HG02943 (cell line): ENCODE measurements around the gene ZNF606.
A peak's percentile ranks its signal among the peaks of the same experiment; 100 is the strongest.
"Not testable (repeated sequence)": the region's sequence is repeated elsewhere in the genome, so short reads cannot be mapped to it uniquely, and the experiment has no call there.

ENCODE experiments used
- ATAC-seq: cut with Tn5 transposase; IDR thresholded peaks from one replicate; pipeline ENCODE4 v1.9.1; 2021; ENCODE audit warnings: mild to moderate bottlenecking, low read depth, moderate library complexity; ENCODE audit not compliant: unreplicated experiment

ZNF606 gene

GRCh38 chr19:58014141-58014540 is 11.5 kb upstream of the ZNF606 start:
- no peak for ATAC-seq

DNA sequence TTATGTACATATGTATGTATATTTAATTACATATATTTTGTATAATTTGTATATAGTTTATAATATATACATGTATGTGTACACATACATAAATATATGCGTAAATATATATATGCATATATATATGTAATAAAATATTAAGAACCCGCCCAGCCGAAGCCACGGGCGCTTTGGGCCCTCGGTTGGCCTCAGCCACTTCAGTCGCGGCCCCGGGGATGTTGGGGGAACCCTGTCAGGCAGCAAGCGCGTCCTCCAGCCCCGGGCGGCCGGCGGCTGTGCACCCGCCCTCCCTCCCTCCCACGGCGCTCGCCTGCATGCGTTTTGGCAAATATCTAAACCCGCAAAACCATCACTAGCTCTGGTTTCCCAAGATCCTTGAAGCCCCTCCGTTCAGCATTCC is 7.9 kb upstream of the ZNF606 start:
- no peak for ATAC-seq

GRCh38 chr19:58009666-58010301 is 7.2 kb upstream of the ZNF606 start:
- no peak for ATAC-seq

GRCh38 chr19:58009301-58009665 is 6.7 kb upstream of the ZNF606 start:
- no peak for ATAC-seq

DNA sequence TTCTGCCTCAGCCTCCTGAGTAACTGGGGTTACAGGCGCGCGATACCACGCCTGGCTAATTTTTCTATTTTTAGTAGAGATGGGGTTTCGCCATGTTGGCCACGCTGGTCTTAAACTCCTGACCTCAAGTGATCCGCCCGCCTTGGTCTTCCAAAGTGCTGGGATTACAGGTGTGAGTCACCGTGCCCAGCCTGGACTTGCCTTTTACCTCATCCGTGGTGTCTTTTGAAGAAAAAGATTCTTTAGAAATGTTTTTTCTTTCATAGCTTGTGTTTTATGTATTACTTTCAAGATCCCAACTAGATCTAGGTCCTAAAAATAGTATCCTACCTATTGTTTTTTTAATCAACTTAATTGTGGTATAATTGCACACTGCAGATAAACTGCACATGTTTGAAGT is 6.3 kb upstream of the ZNF606 start:
- ATAC-seq: not testable (repeated sequence)

GRCh38 chr19:58007285-58007684 is 4.7 kb upstream of the ZNF606 start:
- ATAC-seq: no peak

- no peak for ATAC-seq
These were observed 681 bp upstream of the ZNF606 start for GRCh38 chr19:58003174-58003828.

DNA sequence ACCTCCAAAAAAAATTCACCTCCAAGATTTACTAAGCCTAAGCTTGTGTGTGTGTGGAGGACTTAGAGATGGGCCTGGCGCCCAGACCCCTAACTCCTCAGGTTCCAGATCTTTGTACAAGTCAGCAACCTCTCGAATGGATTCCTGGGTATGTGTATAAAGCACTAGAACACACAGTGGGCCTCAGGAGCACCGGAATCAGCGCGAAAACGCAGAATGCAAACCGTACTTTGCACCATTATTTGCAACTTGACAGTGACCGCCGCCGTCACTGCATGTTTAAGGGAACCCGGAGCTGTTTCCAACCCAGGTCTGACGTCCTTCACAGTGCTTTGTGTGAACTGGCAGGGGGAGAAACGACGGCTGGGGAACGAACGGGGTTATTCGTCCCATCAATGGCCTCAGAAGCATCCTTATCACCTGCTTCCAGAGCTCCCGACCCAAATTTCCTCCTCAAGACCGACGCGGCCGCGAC is 688 bp downstream of the ZNF606 start:
- peak; percentile 24 for ATAC-seq

DNA sequence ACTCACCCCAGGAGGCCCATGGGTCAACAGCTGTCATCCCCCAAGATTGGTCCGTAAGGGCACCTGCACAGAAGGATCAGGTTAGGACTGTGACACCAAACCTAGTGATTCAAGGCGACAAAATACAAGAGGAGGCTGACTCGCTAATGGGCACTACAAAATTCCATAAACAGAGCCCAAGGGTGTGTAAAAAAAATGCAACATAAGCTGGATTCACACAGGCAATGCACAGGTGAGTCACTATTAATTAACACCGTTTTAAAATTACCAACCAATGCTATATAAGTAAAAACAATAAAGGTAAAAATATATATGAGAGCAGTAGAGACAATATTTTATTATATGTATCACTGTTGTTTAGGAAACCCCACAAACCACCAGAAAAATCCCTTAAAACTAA is 1.9 kb downstream of the ZNF606 start:
- no peak for ATAC-seq

DNA sequence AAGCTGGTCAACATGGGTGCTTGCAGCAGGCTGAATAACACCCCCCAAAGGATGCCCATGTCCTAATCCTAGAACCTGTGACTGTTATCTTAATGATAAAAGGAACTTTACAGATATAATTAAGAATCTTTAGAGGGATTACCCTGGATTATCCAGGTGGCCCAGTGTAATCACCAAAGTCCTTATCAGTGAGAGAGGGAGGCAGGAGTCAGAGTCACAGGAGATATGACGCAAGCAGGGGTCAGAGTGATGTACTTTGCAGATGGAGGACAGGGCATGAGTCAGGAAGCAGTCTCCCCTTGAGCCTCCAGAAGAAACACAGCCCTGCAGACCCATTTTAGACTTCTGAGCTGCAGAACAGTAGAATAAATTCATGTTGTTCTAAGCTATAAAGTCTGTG is 9.8 kb downstream of the ZNF606 start:
- ATAC-seq: no peak

DNA sequence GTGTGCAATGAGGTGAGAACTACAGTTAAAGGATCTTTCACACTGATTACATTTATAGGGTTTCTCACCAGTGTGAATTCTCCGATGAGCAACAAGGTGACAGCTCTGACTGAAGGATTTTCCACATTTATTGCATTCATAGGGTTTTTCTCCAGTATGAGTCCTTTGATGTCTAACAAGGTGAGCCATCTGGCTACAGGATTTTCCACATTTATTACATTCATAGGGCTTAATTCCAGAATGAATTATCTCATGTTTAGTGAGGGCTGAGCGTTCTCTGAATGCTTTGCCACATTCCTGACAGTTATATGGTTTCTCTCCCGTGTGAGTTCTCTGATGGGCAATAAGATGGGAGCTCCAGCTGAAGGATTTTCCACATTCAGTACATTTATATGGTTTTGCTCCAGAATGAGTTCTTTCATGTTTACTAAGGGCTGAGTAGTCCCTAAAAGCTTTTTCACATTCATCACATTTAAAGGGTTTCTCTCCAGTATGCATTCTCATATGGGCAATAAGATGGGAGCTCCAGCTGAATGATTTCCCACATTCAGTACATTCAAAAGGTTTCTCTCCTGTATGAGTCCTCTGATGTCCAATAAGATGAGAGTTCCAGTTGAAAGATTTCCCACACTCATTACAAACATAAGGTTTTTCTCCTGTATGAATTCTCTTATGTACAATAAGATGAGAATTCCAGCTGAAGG is 23.9 kb downstream of the ZNF606 start:
- ATAC-seq: no peak

GRCh38 chr19:57974434-57974833 is 28.2 kb downstream of the ZNF606 start, which contains the start of gene C19orf18:
Gene C19orf18, minus strand, starts transcription at chr19:57974534. Its CDS starts 102 bp downstream, at chr19:57974432.
- ATAC-seq: no peak

DNA sequence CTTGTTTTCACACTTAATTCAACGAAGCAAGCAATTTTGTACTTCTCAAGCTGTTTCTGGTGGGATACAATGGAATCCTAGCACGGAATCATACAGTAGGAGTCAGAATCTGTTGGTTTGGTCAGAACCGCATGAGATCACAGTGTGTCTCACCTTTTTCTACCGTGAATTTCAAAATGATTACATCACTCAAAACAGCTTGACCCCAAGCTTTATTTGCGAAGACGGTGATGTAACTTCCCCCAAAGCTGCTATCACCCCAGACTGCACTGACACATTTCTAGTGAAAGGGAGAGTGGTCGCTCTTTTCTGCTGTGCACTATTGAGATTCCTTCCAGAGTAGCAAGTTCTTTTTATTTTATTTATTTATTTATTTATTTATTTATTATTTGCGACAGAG is 37.9 kb downstream of the ZNF606 start:
- ATAC-seq: no peak

DNA sequence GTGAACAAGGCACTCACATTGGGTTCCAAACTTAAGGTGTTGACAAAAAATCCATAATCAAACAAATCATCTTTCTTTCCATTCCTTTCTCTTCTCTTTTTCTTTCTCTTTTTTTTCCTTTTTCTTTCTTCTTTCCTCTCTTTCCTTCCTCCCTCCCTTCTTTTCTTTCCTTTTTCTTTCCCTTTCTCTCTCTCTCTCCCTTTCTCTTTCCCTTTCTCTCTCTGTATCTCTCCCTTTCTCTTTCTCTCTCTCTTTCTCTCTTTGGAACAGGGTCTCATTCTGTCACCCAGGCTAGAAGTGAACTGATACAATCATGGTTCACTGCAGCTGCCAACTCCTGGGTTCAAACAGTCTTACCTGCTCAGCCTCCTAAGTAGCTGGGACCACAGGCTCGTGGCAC is 40.8 kb downstream of the ZNF606 start:
- no peak for ATAC-seq

- no peak for ATAC-seq
These were observed 47.6 kb downstream of the ZNF606 start for GRCh38 chr19:57954996-57955395.

DNA sequence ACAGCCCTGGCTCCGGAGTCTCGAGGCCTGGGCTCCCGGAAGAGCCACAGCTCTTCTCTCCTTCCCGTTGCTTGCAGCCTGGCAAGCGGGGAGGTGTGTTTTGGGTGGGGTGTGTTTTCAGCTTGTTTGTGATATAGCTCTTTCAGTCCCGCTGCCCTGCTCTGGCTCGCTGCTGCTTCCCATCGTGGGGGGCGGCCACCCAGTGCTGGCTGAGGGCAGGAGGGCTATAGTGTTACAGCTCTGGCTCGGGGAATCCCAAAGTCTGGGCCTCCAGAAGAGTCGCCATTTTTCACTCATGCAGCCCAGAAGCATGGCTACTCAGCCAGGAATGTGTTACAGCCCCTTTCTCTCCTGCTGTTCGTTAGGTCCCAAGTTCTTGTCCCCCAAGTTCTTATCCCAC is 52.9 kb downstream of the ZNF606 start:
- ATAC-seq: no peak

GRCh38 chr19:57949296-57949695 is 53.3 kb downstream of the ZNF606 start:
- no peak for ATAC-seq

DNA sequence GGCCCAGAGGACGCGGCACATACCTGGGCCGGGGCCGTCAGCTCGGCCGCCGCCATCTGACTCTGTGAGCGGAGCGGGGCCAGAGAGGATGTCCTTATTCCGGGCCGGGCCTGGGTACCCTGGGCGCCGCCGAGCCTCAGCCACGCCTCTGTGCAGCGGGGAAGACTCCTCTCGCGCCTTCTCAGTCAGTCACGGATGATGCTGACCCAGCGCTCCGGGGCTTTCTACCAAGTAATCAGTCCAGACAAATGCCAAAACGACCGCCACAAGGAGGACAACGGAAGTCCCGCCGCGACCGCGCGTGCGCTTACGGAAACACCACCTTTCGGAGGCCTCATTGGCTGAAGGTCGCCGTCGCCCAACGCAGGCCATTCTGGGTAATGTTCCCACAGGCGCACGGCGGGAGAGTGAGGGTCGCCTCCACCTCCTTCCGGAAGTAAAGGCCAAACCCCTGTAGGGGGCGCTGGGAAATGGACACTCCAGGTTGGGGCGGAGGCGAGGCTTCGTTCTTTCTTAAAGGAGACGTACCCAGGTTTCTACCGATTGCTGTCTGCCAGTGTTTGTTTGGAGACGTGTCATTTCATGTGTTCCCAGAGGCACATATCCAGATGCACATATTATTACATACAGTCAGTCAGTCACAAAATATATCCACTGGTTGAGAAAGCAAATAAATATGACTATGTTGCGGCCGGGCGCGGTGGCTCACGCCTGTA is 55.0 kb downstream of the ZNF606 start, which contains the start of gene ZNF256:
Gene ZNF256 (minus strand): TSS at position 288 of the 716 bp plus-strand sequence. CDS start 232 bp downstream, at position 56.
- peak; percentile 89 for ATAC-seq

DNA sequence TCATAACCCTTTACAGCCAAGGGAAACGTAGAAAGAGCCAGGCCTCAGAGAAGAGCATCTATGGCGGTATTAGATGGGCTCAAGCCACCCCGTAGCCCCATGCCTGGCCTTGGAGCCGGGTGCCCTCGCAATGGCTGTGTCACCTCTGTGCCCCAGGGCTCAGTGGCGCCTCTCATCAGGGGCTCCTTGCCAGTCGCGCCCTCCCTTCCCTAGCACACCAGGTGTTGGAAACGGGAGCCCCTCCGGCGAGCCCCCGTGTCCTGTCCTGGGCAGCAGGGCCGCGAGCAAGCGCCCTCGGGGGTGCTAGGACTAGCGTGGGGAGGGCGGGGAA is 55.6 kb downstream of the ZNF606 start:
- no peak for ATAC-seq

DNA sequence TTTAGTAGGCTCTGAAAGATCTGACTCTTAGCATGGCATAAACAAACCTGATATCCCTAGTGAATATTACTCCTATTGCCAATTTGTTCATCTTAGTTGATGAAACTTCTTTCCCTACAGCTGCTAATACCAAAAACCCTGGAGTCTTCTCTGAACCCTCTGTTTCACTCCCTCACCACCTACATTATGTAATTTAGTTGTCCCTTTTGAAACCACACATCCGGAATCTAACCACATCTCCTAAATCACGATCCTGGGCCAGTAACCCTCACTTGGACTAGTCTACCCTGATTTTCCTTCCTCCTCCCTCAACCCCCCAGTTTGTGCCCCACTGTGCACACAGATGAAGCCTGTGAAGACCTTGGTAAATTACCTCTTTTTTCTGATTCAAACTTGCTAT is 56.3 kb downstream of the ZNF606 start:
- no peak for ATAC-seq

DNA sequence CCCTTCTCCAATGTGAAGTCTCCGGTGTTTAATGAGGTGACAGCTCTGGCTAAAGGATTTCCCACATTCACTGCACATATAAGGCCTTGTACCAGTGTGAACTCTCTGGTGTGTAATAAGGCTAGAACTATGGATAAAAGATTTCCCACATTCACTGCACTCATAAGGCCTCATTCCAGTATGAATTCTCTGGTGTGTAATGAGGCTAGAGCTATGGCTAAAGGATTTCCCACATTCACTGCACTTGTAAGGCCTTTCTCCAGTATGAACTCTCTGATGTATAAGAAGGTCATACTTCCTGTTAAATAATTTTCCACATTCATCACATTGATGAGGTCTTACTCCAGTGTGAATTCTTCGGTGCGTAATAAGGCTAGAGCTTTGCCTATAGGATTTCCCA is 61.0 kb downstream of the ZNF606 start:
- ATAC-seq: no peak
